Sigmoid colon (tissue), 4 donors: ENCODE results near the gene DAGLA.

Experiments
- EP300 ChIP-seq, 4 donors: sonication (generic); formaldehyde crosslinking; IDR thresholded peaks; one replicate each; pipeline ENCODE4 v1.6.1; 2017; ENCODE audit warnings: antibody characterized with exemption in 4 of 4
- POLR2A ChIP-seq, 2 donors: fragments of 450-650 bp; IDR thresholded peaks; one replicate each; pipeline ENCODE4 v1.6.1; 2016; ENCODE audit warnings: antibody characterized with exemption in 2 of 2, mild to moderate bottlenecking in 2 of 2, moderate library complexity in 2 of 2

DNA sequence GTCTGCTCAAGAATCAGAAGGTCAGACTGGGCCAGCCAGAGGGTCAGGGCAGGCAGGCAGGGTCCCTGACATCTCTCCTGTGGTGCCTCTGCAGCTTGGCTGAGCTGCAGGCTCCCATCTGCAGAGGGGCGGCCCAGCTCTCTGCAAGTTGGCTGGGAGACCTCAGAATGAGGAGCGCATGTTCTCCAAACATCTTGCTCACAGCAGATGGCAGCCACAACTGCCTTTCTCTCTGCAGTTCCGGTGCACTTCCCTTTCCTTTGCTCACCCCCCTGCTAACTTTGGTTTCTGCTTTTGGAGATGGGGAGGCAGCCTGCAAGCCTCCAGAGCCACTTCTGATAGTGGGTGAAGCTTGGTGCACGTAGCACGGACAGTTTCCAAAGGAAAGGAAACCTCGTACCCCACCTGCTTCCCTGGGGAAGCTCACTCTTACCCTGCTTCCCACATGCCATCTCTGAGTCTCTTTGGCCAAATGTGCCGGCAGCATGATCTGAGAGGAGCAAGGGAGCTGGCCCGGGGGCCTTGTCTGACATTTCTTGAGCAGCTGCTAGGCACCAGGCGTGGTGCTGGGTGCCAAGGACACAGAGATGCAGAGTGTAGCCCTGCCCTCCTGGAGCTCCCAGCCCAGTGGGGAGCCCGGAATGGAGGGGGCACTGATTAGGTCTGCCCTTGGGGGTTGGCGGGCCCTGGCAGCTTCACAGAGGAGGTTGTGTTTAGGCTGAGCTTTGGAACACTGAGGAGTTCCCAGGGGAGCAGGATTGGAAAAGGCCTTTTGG, 18.2 kb downstream of the DAGLA start:
- TF ChIP-seq POLR2A (IDR thresholded peaks at IDR 0.05), result no peak
- no peak for TF ChIP-seq EP300 (IDR thresholded peaks at IDR 0.05)
